Mesodermal cell (in vitro differentiated cells): ENCODE results near the gene ADA. TPM values are rescaled to one million over a fixed set of nuclear protein-coding genes. Genes with fewer than 3 reads are reported as not detected.
A peak's percentile ranks its signal among the peaks of the same experiment; 100 is the strongest.
"Not testable (repeated sequence)": the region's sequence is repeated elsewhere in the genome, so short reads cannot be mapped to it uniquely, and the experiment has no call there.

Experiments used
- H3K27ac ChIP-seq: 2 replicates; pipeline ENCODE4 v1.7.0; 2013; ENCODE audit warnings: mild to moderate bottlenecking, low read depth, low read length, moderate library complexity; ENCODE audit not compliant: severe bottlenecking
- H3K36me3 ChIP-seq: 2 replicates; pipeline ENCODE4 v1.7.1; 2013; ENCODE audit warnings: mild to moderate bottlenecking, low read length, moderate library complexity; ENCODE audit not compliant: control insufficient read depth, insufficient read depth
- H3K4me1 ChIP-seq: one replicate; pipeline ENCODE4 v1.7.1; 2013; ENCODE audit warnings: mild to moderate bottlenecking, low read length; ENCODE audit not compliant: insufficient read depth, control insufficient read depth, poor library complexity, severe bottlenecking
- H3K4me3 ChIP-seq: 2 replicates; pipeline ENCODE4 v1.7.0; 2013; ENCODE audit warnings: low read length, control low read depth, mild to moderate bottlenecking; ENCODE audit not compliant: insufficient read depth, poor library complexity, severe bottlenecking; ENCODE audit errors: extremely low read depth
- H3K9me3 ChIP-seq: 2 replicates; pipeline ENCODE4 v1.7.1; 2013; ENCODE audit warnings: mild to moderate bottlenecking, low read length, moderate library complexity; ENCODE audit not compliant: control insufficient read depth
- WGBS, 2 experiments: methylation state at CpG; one replicate each; pipeline ENCODE4 v1.1.5; 2013; ENCODE audit warnings: missing lambda C conversion rate in 2 of 2; ENCODE audit not compliant: insufficient coverage in 2 of 2; 5-methylcytosine and 5-hydroxymethylcytosine counted together
- polyA plus RNA-seq, 2 experiments: library from polyadenylated mRNA; stranded (reverse); fragments of 50-300 nt; gene quantifications; one replicate each; pipeline ENCODE4 v1.2.3, GENCODE V29; 2013

The ADA gene
- polyA plus RNA-seq (2013, experiment 1 of 2), result 82.4 TPM
- polyA plus RNA-seq (2013, experiment 2 of 2), result 68.3 TPM

DNA sequence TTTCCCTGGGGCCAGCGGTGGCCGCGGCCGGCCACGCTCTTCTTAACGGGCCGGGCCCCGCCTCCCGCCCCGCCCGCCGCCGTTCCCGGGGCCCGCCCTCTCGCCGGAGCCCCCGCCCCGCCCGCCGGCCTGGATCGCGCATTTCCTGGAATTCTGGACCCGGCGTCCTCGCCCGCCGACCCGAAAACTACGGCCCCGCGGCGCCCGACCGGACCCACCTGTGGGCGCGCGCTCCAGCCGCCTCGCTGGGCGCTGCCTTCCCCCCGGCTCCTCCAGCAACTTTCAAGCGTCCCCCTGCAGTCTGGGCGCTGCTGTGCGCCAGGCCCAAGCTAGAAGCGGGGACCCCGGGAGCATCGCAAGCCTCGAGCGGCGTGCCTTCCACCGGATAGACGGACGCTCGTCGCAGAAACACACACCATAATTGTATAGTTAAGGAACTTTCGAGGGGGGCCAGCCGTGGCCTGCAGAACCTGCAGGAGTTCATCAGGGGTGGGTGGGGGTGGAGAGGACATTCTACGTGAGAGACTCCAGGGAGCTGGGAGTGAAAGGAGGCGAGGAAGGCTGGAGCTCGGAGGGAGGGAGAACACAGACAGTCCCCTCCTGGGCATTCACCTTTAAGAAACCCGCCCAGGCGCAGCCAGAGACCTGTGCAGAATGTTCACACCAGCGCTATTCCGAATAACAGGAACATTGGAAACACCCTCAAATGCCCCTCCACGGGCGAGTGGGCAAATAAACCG, at the start of gene ADA:
TSS of gene ADA (minus strand) at position 16 of the 740 bp plus-strand sequence. CDS start 92 bp downstream, outside the sequence.
- H3K27ac ChIP-seq, result peak within 1 kb of the TSS; percentile 19
- whole genome bisulfite sequencing, 2 experiments, result 0% methylated on average over 34 to 46 of the region's 68 CpGs
- peak within 1 kb of the TSS; percentile 60 for H3K4me3 ChIP-seq
- H3K4me1 ChIP-seq, result peaks cover 10% of the 10 kb centered on the region
- peaks cover 4% of the 10 kb centered on the region for H3K36me3 ChIP-seq
- H3K9me3 ChIP-seq, result peaks cover 3% of the 10 kb centered on the region

DNA sequence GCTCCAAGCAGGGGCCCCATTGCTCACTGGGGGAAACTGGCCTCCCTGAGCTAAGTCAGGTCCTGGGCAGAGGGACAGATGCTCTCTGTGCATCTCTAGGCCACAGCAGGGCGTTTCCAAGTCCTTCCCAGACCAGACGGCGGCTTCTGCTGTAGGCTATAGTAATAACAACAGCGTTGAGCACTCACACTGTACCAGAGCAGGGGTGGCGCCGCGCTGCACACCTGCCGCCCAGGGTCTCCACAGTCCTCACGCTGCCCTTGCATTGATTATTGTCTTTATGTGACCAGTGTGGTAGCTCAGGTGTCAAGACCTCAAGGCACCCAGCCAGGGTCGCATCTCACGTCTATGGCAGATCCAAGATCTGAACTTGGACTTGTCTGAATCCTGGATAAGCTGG, 48.8 kb upstream of the ADA start:
- Histone ChIP-seq H3K4me3 (no peak overlapping the region), H3K9me3 (no peaks in the 10 kb centered on the region), H3K36me3 (no peaks in the 10 kb centered on the region), H3K4me1 (peaks cover 3% of the 10 kb centered on the region), H3K27ac (no peak overlapping the region)
- WGBS, 2 experiments, result 98 to 99% methylated on average over 9 to 11 of the region's 11 CpGs

DNA sequence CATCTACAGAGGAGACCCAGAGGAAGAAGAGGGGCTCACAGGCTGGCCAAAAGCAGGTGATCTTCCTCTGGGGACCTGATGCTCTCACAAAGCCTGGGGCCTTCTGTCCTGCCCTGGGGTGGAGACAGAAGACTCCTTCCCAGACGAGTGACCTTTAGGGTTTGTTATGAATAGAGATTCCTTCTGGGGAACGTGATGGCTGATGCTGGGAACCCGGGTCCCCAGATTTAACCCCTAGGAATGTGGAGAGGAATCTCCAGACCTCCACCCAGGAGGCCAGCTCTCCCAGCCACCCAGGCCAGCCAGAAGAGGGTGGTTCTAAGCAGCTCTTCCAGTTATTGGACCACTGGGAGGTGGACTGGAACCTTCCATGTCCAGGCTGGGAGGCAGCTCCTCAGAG, 46.9 kb upstream of the ADA start:
- H3K27ac ChIP-seq, result no peak overlapping the region
- H3K9me3 ChIP-seq, result no peaks in the 10 kb centered on the region
- WGBS, 2 experiments, result 57 to 83% methylated on average over 1 of the region's 3 CpGs
- H3K4me3 ChIP-seq, result no peak overlapping the region
- H3K4me1 ChIP-seq, result peaks cover 5% of the 10 kb centered on the region
- no peaks in the 10 kb centered on the region for H3K36me3 ChIP-seq

DNA sequence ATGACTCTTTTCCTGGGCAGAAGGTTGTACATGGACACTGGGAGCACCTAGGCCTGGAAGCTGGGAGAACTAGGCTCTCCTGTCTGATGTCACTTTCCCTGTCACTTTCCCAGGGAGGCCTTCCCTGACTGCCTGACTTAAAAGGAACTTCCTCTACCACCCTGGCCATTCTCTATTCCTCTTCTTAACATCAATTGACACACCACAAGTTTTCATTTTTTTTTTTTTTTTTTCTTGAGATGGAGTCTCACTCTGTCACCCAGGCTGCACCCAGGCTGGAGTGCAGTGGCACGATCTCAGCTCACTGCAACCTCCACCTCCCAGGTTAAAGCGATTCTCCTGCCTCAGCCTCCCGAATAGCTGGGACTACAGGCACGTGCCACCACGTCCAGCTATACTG, 45.5 kb upstream of the ADA start:
- H3K4me1 ChIP-seq, result peaks cover 12% of the 10 kb centered on the region
- H3K9me3 ChIP-seq, H3K27ac ChIP-seq, H3K36me3 ChIP-seq, H3K4me3 ChIP-seq: not testable (repeated sequence)
- 90 to 93% methylated on average over 5 of the region's 5 CpGs for WGBS, 2 experiments

DNA sequence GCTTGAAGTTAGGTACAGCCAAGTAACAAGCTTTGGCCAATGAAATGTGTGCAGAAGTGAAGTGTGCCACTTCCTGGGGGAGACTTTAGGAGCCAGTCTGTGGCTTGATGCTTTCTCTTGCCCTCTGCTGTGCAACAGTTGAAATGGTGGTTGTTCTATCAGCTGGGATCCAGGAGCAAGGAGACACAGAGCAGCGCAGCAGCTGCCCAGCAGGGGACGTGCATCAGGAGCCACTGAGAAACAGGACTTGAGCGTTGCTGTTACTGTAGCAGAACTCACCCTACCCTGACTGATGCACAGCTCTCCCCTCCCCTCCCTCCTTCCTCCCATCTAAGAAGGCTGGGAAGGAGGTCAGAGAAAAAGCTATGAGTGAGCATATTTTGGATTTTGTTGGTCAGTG, 44.8 kb upstream of the ADA start:
- H3K36me3 ChIP-seq, result no peaks in the 10 kb centered on the region
- no peak overlapping the region for H3K27ac ChIP-seq
- H3K4me3 ChIP-seq, result no peak overlapping the region
- H3K4me1 ChIP-seq, result peaks cover 12% of the 10 kb centered on the region
- 93 to 100% methylated on average over 1 to 2 of the region's 3 CpGs for WGBS, 2 experiments
- H3K9me3 ChIP-seq, result peaks cover 4% of the 10 kb centered on the region

DNA sequence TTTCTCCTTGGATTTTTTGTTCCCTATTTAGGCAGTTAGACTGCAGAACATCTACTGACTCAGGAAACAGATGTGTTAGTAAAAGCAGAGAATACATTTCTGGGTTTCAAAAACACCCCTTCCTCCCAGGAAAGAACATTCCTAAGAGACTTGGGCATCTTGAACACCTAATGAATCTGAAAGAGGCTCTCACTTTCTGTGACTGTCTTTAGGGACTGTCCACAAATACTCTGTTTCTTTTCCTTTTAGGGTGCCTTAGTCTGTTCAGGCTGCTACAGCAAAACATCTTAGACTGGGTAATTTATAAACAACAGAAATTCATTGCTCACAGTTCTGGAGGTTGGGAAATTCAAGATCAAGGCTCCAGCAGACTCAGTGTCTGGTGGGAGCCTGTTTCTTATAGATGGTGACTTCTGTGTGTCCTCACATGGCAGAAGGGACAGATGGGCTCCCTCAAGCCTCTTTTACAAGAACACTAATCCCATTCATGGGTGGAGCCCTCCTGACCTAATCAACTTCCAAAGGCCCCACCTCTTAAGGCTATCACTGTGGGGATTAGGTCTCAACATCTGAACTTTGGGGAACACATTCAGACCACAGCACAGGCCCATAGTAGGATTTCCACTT, 44.3 kb upstream of the ADA start:
- no peak overlapping the region for H3K4me3 ChIP-seq
- no peak overlapping the region for H3K27ac ChIP-seq
- peaks cover 9% of the 10 kb centered on the region for H3K4me1 ChIP-seq
- peaks cover 4% of the 10 kb centered on the region for H3K9me3 ChIP-seq
- H3K36me3 ChIP-seq, result no peaks in the 10 kb centered on the region

DNA sequence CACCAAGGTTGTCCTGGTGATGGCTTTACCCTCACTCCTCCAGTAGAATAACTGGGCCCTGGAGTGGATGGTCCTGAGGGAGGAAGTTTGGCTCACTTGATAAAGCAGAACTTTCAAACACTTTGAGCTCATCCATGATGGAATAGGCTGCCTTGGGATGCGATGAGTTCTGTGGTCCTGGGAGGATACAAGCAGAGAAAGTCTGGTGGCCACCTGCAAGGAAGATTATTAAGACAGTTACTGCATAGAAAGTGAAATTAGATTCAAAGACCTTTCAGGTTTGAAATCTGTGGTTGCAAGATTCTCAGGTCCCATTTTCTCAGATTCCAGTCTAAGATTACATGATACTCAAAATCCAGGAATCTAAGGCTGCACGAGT, 43.8 kb upstream of the ADA start:
- H3K9me3 ChIP-seq, result peaks cover 4% of the 10 kb centered on the region
- peaks cover 9% of the 10 kb centered on the region for H3K4me1 ChIP-seq
- no peak overlapping the region for H3K4me3 ChIP-seq
- no peak overlapping the region for H3K27ac ChIP-seq
- H3K36me3 ChIP-seq, result no peaks in the 10 kb centered on the region
- 86 to 89% methylated on average over 1 of the region's 2 CpGs for WGBS, 2 experiments

DNA sequence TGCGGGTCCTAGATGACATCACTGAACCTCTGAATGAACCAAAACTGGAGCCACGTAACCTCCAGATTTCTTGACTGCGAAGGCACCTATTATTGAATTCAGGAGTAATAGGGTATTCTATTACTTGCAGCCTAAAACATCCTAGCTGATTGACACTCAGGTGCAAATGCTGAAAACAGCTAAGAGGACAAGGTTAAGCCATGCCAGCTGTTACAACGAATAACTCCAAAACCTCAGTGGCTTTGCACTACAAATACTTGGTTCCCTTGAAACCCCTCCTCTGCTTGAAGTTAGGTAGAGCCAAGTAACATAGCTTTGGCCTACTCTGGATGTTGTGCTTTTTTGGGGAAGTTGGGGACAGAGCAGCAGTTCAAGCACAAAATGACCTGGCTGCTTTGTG, 42.7 kb upstream of the ADA start:
- 96 to 100% methylated on average over 2 of the region's 4 CpGs for WGBS, 2 experiments
- H3K36me3 ChIP-seq, result no peaks in the 10 kb centered on the region
- no peak overlapping the region for H3K27ac ChIP-seq
- peaks cover 9% of the 10 kb centered on the region for H3K4me1 ChIP-seq
- no peak overlapping the region for H3K4me3 ChIP-seq
- peaks cover 4% of the 10 kb centered on the region for H3K9me3 ChIP-seq

DNA sequence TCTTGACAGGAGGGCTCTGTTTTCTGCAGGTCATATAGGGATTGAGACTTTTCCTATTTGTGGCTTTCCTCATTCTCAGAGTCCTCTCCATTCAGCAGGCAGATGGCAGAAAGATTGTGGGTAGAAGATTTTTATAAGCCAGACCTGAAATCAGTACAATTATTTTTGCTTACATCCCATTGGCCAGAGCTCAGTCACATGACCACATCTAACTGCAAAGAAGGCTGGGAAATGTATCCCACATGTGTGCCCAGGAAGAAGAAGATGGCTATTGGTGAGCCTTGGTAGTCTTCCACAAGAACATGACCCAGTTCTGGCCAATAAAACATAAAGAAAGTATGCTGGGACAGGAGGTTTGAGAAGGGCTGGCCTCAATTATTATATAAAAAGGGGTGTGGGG, 42.1 kb upstream of the ADA start:
- Histone ChIP-seq H3K4me1 (peaks cover 9% of the 10 kb centered on the region), H3K9me3 (peaks cover 4% of the 10 kb centered on the region), H3K4me3 (no peak overlapping the region), H3K36me3 (no peaks in the 10 kb centered on the region), H3K27ac (peak overlapping the region; percentile 84)

DNA sequence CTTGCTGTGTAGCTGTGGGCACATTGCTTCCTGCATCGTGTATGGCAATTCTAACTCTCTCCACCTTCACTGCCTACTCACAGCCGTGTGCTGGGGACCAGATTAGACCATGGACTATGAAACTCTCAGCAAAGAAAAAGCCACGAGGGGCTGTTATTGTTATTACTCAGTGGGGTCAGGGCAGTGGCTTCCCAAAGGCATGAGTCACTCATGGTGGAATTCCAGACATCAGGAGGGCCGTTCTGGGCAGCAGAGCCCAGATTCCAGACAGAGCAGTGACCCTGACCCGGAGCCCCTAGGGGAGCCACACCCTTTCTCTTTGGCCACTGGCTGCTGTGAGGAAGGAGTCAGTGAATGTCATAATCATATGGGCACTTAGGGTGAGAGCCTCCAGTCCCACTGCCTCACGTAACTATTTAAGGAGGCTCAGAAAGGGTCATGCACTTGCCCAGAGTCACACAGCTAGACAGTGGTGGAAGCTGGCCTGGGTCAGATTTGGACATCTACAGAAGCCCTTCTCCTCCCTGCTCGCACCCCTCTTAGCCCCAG, 41.5 kb upstream of the ADA start:
- Histone ChIP-seq H3K4me1 (peaks cover 9% of the 10 kb centered on the region), H3K4me3 (no peak overlapping the region), H3K9me3 (peaks cover 4% of the 10 kb centered on the region), H3K27ac (peak overlapping the region; percentile 84), H3K36me3 (no peaks in the 10 kb centered on the region)
- 38 to 72% methylated on average over 5 to 6 of the region's 7 CpGs for WGBS, 2 experiments
